ENCODE results near the gene KRT84.

The KRT84 gene

DNA sequence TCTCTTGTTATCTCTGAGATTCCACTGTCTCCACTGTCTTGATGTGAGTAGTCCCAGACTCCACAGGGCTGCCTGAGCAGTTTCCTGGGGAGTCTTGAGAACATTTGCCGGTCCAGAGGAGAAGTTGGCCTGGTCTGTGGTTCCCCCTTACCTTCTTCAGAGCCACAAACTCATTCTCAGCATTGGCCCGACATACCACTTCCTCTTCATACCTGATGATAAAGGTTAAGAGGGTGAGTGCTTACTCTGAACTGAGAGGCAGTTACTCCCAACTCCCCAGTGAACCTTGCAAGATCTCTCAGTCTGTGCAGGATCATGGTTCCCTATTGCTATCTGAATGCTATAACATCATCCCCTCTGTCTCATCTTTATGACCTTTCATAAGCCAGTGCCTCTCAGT is 2.6 kb downstream of the KRT84 start:
- DNase-seq = no peak

- DNase-seq = no peak
Observed at GRCh38 chr12:52381206-52381605, 4.2 kb downstream of the KRT84 start.

GRCh38 chr12:52380271-52380694 is 5.2 kb downstream of the KRT84 start:
- DNase-seq = no peak

DNA sequence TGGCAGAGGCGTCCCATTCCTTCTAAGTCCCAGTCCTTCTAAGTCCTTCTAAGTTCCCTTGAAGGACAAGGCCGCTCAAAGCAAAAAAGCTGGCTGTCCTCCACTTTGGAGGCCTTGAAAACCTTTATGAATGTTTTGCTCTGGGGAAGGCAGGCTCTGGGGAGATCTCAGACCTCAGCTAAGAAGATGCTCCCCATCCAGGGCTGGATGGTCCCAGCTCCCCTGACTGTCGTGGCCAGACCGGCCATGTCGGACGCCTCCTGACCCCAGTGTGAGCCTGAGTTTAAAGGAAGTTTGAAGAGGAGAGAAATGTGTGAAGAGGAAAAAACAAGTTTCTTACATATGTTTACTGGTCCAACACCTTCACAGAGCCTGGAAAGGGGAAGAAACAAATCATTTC is 5.9 kb downstream of the KRT84 start:
- no peak for DNase-seq

DNA sequence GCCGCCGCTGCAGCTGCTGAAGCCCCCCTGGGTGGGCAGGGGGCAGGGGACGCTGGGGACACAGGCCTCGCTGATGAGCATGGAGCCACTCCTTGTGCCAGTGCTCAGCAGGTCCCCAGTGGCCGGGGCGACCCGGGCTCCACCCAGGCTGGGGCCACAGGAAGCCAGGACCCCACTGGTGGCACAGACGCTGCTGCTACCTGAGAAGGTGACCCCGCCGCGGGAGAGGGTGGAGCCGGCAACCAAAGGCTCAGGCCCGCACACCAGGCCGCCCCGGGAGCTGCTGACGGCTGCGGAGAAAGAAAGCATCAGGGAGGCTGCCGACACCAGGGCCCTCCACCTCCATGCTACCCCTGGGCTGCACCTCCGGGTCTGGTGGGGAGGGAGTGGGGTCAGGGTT is 7.4 kb downstream of the KRT84 start:
- no peak for DNase-seq

DNA sequence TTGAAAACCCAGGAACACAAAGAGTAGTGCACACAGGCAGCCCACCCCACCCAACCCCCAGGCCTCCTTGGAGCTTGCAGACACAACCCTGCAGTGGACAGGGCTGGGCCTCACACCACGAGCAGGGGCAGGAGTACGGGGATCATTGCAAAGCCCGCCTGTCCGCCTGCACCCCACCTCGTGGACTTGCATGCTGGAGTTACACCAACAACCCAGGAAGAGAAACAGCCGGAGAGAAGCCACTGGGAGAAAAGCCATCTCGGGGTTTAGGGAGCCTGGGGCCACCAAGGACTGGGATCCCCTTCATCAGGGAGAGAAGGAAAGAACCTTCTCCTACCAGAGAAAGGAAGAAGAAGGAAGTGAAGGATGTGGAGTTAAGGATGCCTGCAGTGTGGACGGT is 8.2 kb downstream of the KRT84 start:
- DNase-seq = no peak

- DNase-seq = peak; percentile 14
Observed at GRCh38 chr12:52372216-52373154, 13.0 kb downstream of the KRT84 start.

DNA sequence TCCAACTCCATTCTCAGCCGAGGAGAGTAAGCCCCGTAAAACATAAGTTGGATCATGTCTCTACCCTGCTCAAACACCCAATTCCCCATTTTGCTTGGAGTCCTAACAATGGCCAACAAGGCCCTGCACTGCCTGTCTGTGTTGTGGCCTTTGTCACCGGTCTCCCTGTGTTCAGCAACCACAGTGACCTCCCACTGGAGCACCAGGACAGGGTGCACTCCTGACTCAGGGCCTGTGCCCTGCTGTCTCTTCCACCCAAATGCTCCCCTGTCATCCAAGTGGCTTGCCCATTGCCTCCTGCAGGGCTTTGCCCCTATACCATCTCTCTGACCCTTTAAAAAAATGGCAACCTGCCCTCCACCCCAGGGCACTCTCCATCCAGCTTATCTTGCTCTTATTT is 13.7 kb downstream of the KRT84 start:
- DNase-seq = no peak

DNA sequence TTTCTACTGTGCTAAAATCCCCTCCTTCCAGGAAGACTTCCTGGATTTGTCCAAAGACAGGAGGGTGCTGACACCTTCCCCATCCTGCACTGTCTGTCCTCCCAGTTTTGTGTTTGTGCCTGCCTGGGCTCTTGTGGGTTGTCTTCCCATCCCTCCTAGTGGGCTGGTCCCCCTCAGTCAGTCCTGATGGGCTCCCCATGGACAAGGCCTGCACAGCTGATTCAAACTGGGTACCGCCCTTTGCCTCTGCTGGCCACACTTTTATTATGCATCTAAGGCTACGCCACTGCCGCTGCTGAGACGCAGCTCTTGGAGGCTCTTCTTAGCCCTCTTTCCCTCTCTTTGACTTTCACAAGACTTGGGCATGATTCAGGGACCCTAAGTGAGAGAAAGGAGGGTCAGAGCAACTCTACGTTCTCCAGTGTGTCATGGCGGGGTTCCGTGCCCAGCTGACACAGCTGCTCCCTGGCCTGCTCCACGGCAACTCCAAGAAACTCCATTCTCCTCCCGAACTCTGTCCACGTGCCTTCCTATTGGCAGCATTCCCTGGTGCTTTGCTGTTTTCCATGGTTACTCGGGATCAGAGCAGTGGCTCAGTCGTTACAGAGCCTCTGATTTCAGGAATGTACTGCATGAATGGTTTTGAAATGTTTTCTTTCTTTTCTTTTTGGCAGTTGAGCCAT is 14.4 kb downstream of the KRT84 start:
- DNase-seq = no peak

DNA sequence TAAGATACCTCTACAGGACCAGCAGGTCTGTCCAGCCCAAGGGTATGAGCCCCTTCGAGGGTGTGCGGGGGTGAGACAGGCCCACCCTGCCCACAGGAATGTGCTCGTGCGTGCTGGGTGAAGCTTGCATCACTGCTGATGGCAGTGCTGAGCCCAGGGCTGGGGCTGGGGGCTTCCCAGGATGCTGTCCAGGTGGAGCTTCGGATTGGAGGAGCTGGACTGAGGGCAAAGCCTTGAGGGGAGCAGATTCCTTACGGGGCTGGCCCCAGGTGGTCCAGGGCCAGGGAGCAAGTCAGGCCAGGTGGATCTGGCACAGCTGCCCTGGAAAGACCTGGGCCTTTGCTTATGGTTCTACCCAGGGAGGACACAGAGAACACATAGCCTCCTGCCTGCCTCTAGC is 15.6 kb downstream of the KRT84 start:
- DNase-seq = no peak

DNA sequence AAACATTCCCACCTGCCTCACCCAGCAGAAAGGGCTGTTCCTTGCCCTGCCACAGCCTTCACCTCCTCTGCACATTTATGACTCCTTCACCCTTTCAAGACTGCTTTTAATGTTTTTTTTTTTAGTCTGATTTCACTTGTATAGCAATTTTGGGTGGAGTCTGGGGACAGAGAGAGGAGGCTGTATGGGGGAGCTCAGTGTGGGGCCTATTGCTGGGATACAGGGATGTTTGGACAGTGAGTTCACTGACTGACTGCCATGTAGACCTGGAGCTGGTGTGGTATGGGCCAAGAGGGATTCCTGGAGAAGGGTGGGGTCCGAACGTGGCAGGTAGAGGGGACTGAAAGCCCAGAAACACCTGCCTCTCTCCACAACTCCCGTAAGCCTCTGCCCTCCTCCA is 16.2 kb downstream of the KRT84 start:
- DNase-seq = no peak

GRCh38 chr12:52368508-52368907 is 16.9 kb downstream of the KRT84 start:
- no peak for DNase-seq

DNA sequence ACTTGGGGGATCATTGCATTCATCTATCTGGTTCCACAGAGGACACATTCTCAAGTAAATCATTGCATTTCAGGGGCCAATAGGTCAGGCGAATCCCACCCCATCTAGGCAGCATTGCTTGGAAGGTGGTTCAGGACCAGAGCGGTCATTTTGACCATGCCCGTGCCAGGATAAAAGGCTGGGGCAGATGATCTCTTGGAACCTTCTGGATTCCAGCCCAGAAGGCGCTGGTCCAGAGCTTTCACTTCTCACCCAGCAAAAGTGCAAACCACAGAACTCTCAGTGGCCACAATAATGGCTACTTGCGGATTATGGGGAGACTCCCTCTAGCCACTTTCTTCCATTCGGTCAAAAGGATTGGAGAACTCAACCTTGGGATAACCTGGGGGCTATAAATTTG is 17.6 kb downstream of the KRT84 start:
- no peak for DNase-seq

- no peak for DNase-seq
Observed at GRCh38 chr12:52366738-52367485, 18.5 kb downstream of the KRT84 start, which contains the start of gene KRT85. Gene KRT85 (minus strand): TSS chr12:52367481. CDS start chr12:52367405, 76 bp downstream.

DNA sequence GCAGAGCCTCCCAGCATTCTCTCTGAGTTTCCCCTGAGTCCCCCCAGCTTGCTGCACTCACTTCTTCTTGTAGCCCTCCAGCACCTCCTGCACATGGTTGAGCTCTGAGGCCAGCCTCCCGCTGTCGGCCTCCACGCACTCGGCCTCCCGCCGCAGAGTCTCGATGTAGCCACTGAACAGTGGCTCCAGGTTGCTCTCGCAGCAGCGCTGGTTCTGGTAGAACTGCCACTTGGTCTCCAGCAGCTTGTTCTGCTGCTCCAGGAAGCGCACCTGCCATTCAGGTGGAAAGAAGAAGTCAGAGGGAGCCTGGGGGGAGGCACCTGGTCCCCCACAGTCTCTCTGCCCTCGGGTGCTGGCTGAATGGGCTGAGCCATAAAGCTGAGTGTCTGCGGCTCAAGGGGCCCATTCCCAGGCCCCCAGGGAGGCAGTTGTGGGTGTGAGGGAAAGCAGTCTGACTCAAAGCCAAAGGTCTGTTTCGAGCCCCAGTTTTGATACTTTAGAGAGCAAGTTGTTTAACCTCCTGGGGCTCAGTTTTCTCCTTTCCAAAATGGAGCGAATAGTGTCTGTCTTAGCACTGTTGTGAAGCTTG is 20.5 kb downstream of the KRT84 start:
- DNase-seq = no peak

DNA sequence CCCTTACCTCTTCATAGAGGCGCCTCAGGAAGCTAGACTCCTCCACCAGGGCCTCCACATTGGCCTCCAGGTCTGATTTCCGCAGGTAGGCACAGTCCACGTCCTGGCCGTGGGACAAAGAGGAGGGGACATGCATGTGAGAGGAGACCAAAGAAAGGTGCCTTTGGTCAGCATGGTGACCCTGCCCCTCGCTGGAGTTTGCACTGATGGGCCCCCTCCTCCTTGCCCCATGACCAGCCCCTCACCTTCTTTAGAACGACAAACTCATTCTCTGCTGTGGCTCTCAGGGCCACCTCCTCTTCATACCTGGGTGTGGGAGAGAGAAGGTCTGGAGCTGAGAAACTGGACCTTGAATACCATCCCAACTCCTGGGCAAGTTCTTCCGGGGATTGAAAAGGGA is 21.4 kb downstream of the KRT84 start:
- DNase-seq = no peak

DNA sequence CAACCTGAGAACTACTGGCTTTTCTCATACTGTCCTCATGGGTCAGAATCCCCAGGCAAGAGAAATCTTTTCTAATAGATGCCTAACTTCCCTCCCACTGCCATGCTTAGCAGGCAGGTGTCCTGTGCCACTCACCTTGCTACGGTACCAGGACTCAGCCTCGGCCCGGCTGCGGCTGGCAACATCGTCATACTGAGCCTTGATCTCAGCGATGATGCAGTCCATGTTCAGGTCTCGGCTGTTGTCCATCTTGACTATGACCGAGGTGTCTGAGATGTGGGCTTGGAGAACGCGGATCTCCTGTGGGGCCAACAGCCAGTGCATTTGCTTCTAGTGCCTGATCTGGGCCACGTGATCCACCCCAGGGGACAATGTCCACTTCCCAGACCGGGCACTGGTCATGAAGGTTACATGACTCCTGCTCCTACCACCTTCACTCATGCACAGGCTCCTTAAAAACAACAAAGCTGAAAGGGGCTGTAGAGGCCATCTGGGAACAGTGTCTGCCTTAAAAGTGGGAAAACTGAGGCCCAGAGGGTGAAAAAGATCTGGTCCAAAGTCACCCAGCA is 22.3 kb downstream of the KRT84 start:
- no peak for DNase-seq

DNA sequence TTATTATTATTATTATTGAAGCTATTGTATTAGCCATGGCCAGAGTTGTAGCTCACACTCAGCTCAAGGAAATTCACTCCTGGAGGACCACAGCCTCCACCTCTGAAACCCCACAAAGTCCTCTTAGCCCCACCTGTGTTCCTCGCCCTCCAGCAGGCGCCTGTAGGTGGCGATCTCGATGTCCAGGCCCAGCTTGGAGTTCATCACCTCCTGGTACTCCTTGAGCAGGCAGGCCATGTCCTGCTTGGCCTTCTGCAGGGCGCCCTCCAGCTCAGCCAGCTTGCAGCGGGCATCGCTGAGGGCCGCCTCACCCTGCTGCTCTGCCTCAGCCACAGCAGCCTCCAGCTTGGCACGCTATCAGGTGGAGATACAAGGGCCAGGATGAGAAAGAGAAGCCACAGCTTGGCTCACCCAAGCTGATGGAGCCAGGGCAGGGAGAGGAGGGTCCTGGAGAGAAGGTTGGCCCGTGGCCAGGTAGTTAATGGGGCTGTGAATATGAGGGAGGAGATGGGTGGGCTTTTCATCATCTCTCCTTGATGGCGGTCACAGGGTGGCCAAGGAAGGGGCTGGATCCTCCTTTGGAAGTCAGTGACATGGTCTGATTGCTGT is 23.2 kb downstream of the KRT84 start:
- DNase-seq = no peak

GRCh38 chr12:52361553-52361952 is 23.9 kb downstream of the KRT84 start:
- no peak for DNase-seq

DNA sequence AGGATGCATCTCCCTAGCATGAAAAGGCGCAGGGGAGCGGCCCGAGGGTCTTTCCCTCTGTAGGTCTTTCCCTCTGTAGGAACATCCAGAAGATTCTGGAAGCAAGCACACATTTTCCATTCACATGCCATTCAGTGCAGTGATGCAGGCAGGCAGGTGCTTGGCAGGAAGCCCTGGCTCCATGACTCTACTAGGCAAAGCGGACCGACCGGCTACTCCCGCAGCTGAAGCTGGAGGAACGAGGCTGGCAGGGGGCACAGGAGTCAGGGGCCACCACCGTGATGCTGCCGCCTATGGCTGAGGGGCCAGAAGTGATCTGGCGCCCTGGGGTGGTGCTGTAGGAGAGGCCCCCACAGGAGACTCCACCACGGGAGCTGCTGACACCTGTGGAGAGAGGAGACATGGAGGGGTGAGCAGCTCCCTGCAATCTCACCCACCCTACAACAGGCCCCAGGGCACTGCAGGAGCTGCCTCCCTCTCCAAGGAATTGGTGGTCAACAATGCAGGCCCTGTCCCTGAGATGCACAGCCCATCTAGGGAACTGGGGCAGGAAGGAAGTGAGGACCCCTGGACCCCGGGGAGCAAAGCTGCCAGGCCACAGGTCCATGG is 24.7 kb downstream of the KRT84 start:
- DNase-seq = no peak

DNA sequence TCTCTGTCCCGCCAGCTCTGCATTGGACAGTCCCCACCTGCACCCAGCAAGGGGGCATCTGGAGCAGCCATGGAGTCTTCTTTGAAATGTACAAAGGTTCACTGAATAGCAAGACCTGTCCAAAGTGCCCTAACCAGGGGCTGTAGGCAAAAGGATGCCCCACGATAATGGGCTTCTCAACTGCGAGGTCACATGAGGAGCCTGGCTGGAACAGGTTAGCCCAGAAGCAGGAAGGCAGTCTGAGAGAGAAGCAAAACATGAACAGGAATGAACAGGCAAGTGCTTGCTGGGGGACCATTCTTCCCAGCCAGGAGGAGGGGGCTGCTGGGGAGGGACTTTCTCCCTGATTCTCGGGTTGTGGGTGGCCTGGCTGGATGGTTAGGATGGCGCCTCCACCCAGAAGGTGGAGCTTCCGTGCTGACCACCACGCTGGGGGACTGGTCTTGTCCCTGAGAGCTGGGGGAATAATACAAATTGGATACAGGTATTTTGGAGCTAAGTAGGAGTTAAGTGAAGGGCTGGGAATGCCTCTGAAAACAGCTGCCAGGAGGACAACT is 25.3 kb downstream of the KRT84 start:
- no peak for DNase-seq

All from activated T-cell treated with anti-CD3 and anti-CD28 coated beads for 4 hours (primary cell).